Measurements from ENCODE around the gene TEX14.

The TEX14 gene

DNA sequence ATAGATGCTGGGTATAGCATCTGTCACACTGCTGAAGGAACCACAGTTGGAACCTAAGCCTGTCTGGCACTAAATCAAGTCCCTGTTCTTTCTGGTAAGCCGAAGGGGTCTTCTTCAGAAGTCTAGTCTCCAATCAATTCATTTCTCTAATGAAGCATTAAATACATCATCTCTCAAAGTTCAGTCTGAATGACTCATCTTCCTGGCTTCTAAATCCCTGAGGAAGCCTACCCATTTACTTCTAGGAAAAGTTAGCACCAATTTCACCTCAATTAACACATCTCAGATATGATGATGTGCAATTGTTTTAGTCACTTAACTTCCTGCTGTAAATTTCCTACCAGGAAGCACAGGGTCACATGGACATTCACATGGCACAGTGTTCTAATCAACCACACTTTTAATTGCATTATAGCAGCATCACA is 49.9 kb downstream of the TEX14 start:
- no peak for DNase-seq

DNA sequence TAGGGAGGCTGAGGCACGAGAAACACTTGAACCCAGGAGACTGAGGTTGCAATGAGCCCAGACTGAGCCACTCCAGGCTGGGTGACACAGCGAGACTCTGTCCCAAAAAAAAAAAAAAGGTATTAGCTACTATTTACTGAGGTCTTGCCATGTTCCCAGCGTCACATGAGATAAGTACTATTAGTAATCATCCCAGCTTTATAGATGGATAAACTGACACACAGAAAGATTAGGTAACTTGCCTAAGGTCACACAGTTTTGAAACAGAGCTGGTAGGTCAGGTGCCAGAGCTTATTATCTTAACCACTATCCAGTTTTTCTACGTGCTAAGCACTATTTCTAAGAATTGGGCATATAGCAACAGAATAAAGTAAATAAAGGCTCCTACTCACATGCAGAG is 51.6 kb downstream of the TEX14 start:
- DNase-seq, result no peak

DNA sequence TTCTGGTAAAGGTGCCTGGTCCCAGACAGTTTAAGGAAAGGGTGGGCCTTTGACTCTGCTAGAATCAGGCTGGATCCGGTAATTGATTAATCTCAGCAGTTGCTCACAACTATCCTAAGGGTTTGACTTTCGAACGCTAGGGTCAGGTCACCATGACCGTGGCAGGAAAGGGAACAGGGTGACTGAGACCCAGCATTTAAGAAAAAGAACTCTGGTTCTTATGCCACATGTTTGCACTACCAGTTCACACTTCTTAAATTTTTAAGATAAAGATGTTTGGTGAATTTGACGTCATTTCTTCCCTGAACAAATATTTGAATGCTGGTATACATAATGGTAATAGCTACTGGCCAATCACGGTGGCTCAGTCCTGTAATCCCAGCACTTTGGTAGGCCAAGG is 52.2 kb downstream of the TEX14 start:
- DNase-seq, result no peak

DNA sequence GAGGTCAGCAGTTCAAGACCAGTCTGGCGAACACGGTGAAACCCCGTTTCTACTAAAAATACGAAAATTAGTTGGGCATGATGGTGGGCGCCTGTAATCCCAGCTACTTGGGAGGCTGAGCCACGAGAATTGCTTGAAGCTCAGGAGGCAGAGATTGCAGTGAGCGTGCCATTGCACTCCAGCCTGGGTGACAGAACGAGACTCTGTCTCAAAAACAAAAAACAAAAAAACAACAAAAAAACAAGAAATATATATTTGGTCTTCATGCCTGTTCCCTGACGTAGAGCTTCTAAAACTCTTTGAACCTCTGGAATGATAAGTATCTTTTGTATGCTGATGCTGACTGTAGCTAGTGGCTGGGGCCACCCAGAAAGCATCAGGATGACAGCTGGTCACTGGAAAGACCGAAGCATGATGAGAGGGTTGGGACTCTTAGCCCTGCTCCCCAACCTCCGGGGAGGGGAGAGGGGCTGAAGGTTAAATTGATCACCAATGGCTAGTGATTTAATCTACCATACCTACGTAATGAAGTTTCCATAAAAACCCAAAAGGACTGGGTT is 54.8 kb downstream of the TEX14 start:
- no peak for DNase-seq

DNA sequence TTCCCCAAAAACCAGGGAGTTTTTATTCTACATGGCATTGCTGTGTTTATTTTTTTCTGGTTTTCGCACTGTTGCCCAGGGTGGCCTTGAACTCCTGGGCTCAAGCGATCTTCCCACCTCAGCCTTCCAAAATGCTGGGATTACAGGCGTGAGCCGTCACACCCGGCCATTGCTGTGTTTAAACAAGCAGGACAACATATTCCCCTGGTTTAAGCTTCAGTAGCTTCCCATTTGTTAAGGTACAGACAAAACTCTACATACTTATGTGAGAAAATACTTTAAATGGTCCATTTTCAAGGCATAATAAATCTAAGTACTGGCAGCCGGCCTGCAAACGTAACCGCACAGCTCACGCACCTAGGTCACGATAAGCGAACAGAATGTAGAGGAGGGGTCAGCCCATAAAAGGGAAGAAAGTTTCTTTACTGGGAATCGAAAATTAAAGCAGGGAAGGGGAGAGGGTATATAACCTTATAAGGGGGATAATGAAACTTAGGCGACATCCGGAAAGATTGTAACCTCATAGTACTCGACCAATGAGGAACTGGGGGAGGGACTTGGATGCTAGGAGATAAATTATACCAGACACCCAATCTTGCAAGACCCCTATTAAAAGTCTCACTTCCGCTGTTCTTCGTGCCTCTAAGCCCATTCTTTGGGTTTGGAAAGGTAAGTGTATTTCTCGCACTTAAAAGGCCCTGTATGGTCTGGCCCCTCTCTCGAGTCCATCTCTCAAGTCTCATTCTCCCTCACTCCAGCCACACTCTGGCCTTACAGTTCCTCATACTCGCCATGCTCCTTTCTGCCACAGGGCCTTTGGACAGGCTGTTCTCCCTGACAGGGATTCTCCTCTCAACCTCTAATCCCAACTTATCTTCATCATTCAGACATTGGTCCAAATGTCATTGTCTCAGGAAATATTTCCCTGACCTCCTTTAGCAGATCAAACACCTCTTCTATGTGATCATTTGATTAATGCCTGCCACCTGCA is 59.2 kb downstream of the TEX14 start:
- no peak for DNase-seq

DNA sequence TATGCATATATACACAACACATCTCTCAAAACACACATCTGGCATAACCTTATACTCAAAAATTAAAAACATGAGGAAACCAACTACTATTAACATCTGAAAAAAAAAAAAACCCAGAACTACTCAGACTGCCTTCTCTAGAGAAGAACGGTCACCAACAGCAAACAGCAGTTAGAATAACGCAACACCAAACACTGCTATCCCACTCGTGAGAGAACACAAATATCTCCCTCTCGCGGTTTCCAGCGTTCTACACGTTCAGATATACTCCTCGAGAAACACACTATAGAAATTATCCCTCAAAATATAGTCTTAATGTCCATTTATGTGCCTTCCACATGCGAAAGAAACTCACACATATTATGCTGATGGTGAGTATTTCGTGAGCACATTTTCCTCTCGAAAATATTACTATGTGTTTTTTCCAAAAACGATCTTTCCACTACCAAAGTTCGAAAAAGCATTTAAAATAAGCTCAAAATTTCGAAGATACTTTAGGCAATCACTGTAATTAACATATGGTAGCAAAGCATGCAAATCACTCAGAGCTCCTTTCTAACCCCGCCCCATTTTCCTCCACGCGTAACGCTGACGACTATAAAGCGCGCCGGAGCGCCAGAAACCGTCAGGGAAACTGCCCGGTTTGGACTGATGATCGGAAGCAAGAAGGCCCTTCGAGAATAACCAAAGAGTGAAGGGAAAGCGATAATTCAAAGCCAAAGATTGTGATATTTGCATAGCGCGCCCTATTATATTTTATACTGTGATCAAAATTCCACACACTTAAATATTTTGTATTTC is 60.1 kb downstream of the TEX14 start:
- peak; percentile 89 for DNase-seq

DNA sequence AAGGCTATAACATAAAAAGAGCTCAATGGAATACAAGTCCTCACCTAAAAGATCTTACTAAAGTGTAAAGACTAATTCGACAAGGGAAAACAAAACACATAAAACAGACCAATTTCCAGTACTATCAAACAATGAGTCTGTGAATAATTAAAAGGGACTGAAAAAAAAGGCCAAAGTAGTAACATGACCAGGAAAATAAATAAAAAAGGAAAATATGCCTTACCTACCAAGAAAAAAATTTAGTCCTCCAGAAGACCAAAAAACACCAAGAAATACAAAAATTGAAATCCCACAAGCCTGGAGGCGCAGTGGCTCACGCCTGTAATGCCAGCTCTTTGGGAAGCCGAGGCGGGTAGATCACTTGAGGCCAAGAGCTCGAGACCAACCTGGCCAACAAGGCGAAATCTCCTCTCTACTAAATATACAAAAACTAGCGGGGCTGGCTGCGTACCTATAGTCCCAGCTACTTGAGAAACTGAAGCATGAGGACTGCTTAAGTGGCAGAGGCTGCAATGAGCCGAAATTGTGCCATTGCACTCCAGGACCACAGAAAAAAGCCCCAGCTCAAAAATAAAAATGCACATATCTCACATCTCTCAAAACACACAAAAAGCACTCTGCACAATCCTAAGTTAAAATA is 60.8 kb downstream of the TEX14 start:
- DNase-seq, result peak; percentile 6

DNA sequence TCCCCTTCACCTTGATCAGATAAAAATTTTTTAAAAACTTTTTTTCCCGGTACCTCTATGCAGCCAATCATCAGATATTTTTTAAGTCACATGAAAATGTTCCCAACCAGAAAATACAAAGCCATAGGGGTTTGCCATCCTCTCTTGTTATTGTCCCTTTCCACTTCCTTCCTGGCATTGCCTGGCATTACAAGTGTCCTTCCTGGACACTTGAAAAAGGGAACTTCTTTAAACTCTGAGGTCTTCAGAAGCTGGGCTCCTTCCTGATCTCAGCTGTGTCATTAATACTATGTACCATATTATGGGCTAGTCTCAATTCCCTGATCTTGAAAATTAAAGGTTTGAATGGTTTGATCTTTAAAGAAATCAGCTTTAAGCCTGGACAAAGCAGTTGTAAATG is 64.9 kb downstream of the TEX14 start:
- no peak for DNase-seq

DNA sequence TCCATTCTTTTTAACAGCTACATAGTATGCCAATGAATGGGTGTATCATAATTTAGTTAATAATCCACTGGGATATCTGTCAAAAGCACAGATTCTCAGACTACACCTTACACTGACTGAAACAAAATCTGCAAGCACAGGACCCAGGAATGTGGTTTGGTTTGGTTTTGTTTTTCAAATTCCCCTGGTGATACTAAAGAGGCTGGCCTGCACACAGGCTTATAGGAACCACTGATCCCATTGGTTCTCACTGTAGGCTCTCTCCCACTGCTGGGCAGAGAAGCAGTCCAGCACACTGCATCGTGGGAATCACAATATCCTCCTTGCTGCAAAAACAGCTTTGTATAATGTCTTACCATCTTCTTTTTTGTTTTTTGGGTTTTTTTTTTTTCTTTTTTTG is 67.1 kb downstream of the TEX14 start:
- no peak for DNase-seq

DNA sequence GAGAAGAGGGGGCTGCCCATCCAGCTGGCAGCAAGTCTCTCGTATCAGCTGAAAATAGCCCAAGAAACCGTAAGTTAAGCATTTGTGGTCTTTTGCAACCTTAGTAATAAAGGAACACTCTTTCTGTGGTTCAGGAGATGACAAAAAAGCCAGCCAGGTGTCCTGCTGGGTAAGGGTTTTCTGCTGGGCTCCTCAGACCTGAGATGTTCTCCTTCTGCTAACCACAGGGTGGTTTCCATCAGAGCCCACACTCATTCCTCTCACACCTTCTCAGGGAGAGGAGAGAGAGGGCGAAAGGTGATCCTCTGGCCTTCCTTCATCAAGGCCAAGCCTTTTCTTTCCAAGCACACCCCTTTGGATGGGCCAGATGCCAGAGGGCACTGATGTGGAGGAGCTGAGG is 70.7 kb downstream of the TEX14 start:
- no peak for DNase-seq

DNA sequence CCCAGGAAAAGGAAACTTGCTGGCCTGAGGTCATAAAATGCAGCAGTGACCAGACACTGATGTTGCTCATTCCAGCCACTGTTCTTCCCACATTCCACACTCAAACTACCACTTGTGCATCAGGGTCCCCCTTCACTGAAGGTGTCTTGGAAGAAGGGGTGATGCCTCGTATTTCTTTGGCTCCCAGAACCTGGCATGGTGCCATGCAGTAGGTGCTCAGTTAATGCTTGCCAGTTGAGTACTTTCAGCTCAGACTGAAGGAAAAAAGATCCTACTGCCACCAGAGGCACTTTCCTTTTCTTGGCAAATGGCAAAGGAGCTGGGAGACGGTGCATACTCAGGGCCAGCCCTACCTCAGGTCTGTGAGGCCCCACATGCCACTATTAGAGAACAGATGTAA is 73.5 kb downstream of the TEX14 start:
- DNase-seq, result no peak

DNA sequence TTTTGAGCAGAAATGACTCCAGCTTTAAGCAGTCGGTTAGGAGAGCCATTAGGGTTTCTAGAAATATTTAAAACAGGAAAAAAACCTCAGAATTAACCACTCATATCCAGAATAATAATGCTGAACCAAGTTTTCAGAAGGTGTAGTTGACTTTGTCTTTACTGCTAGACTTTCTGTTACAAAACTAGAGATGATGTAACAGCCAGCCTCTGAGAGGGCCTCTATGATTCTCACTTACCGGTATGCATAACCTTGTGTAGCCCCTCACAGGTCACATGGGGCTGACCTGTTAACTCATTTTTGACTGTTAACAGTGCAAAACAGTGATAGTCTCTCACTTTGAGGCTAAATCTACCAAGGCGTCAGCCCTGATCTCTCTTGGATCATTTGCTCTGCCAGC is 74.3 kb downstream of the TEX14 start:
- DNase-seq, result no peak

DNA sequence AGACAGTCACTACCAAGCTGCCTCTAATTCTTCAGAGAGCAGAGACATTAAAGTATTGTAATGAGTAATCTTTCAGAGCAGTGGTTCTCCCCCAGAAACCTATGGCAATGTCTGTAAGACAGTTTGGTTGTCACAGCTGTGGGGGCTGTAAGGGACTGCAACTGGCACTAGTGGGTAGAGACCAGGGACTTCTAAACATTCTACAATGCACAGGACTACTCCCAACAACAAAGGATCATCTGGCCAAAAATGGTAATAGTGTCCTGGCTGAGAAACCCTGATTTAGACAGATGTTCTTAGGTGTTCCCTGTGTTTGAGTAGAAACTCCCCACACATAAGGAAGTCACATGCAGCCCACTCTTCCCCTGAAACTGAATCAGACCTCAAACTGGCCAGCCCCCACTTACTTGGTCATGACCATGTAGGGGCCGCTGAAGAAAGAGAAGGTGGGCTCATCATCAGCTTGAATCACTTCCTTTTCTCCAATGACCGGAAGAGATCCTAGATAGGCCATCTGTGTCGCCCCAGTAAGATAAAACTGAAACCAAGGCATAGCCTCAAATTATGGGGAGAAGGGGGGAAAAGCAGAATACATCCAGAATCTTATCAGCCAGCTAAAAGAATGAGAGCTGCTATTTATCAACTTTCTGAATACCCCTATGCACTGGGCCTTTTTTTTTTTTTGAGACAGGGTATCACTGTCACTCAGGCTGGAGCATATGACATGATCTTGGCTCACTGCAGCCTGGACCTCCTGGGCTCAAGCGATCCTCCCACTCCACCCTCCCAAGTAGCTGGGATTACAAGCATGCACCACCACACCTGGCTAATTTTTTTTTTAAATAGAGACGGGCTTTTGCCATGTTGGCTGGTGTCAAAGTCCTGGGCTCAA is 75.8 kb downstream of the TEX14 start:
- DNase-seq, result no peak

DNA sequence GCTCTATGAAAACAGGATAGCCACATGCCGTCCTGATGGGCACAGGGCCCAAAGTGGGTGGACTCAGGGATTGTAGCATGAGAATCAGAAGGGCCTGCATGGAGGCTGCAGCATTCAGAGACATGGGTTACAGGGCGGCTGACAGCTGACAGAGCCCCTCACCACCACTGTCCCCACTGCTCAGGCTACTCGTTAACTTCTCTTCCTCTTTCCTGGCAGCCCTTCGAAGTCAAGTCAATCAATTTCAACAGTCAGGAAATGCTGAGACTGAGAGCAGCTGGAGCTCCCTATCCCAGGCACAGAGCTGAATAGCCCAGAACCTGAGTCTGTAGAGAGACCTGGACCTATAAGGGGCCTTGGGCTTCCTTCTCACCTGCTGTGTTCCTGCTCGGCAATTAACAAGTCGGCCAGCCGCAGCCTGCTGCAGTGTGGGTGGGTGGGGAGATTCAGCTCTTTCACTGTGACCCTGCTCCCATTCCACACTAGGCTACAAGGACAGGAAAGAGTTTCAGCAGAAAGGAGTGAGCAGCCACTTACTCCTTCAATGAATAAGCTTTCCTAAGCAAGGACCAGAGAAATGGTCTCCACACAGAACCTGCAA is 76.9 kb downstream of the TEX14 start:
- DNase-seq, result no peak

DNA sequence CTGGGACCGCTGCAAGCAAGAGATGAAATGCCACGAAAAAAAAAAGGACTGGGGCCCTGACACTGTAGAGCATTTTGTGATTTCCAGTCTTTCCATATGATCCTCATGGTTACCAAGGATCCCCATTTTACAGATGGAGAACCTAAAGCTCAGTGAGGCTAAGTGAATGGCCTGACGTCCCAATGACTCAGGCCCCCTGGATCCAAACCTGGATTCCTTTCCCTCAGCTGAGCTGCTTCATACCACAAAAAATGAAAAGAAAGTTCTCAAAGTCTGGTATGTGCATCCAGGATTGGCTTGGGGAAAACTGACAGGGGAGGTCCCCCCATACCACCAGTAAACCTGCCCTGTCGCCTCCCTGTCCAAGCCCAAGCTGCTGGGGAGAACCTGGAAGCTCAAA is 80.5 kb downstream of the TEX14 start:
- DNase-seq, result no peak

DNA sequence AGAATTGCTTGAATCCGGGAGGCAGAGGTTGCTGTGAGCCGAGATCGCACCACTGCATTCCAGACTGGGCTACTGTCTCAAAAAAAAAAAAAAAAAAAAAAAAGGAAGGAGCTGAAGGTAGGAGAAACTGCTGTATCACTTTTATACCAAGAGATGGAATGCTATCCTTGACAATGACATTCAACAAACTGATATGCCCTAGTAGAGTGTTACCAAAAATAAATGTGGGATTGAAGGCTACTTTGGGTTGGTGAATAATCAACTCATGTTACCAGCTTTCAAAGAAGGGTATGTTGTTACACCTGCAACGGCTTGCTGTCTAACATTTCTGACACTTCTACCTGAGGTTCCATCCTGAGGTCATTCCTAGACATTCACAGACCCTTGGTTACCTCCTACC is 84.9 kb downstream of the TEX14 start:
- no peak for DNase-seq

DNA sequence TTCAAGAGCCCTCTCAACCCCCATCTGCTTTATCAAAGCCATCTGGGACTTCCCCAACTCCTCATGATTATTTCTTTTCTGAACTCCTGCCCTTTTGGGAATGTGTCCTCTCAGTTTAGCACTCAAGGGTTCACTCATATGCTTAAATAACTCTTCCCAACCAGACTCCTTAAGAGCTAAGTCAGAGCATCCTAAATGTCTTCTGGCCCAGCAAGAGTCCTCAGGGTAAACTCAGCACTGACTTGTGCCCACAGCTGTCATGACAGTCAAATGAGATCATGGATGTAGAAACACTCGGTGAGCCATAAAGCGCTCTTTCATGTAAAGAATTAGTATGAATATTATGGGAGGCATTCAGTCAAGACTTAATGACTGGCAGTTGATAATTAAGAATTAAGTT is 85.9 kb downstream of the TEX14 start:
- no peak for DNase-seq

DNA sequence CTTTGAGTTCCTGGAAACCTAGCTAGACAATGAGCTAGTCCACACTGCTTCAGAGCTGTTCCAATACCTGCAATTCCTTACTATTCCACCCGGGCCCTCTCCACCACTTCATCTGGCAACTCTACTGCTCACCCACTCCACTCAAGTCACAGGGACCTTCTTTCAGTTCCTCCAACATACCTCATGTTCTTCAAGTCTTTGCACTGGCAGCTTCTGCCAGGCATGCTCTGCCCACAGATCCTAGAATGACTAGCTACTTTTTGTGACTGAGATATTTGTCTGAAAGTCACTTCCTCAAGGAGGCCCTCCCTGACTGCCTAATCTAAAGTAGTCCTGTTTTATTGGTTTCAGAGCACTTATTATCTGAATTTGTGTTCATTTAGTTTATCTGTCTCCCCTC is 86.4 kb downstream of the TEX14 start:
- DNase-seq, result no peak

DNA sequence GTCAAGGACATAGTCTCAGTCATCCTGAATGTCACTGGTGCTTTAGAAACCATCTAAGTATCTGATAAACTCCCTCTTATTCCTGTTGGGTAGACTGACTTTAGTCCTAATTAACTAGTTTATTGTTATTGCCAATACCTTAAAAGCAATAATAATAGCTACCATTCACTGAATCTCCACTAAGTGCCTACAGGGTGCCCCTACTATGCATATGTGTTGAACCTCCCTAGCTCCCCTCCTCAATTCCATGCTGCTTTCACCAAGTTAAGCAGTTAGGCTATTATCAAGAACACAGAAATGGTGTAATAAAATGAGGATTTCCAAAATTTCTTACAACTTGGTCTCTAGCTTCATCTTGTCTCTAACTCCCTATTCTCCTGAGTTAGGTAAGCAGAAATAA is 89.9 kb downstream of the TEX14 start:
- DNase-seq, result no peak

DNA sequence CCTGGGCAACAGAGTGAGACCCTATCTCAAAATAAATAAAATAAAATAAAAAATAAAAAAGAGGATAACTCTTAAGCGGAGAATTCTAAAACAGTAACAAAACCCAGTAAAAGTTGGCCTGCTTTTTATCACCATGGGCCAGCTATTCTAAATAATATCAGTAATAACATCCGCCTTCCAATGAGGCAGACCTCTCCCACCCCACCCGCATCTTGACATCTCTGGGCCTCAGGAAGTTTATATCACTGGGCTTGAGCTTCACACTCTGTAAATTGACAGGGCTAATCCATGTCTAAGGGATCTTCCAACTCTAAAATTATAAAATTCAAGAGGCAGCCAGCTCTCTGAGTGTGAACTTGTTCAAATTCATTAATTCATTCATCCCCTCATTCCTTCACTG is 94.5 kb downstream of the TEX14 start:
- no peak for DNase-seq

DNA sequence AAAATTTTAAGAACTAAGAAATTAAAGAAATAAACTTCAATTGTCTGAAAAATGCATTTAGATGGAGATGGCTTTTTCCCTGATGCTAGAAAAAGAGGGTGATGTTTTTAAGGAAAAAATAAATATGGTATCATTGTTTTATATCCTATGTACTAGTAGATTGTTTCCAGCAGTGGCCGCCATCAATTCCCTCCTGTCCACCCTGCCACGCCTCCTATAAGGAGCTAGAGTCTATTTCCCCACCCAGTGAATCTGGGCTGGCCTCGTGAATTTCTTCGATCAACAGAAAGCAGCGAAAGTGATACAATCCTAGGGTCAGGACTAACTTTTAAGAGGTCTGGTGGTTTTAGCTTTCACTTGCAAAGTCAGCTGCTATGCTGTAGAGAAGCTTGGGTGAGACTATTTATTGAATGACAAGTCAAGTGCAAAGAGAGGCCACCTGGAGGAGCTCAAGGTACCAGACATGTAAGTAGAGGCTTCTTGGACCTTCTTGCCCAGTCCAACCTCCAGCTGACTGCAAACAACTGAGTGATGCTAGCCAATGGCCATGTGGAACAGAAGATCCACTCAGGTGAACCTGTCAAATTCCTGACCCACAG is 96.6 kb downstream of the TEX14 start:
- no peak for DNase-seq

Data from NCI-H2107 (cell line).